RKO (cell line): ENCODE measurements around the gene MEFV.
"Not testable (repeated sequence)": the region's sequence is repeated elsewhere in the genome, so short reads cannot be mapped to it uniquely, and the experiment has no call there.

ENCODE experiments used
- DNase-seq: peaks from one replicate; pipeline ENCODE4 v3.0.0-alpha.2; 2016; ENCODE audit warnings: low spot score

Gene MEFV

GRCh38 chr16:3220839-3221238 is 35.6 kb downstream of the MEFV start:
- no peak for DNase-seq

- no peak for DNase-seq
Observed at GRCh38 chr16:3216263-3216640, 40.2 kb downstream of the MEFV start.

- DNase-seq = no peak
Observed at GRCh38 chr16:3215601-3216262, 40.7 kb downstream of the MEFV start.

GRCh38 chr16:3214904-3215600 is 41.4 kb downstream of the MEFV start:
- peak; percentile 18 for DNase-seq

- no peak for DNase-seq
Observed at GRCh38 chr16:3212567-3212966, 43.9 kb downstream of the MEFV start.

GRCh38 chr16:3212006-3212405 is 44.4 kb downstream of the MEFV start:
- no peak for DNase-seq

- no peak for DNase-seq
Observed at GRCh38 chr16:3207086-3207953, 49.1 kb downstream of the MEFV start.

- not testable (repeated sequence) for DNase-seq
Observed at GRCh38 chr16:3205939-3206338, 50.5 kb downstream of the MEFV start.

GRCh38 chr16:3202903-3203539 is 53.4 kb downstream of the MEFV start:
- peak; percentile 48 for DNase-seq

- peak; percentile 34 for DNase-seq
Observed at GRCh38 chr16:3198334-3199072, 57.9 kb downstream of the MEFV start.

GRCh38 chr16:3197694-3198333 is 58.6 kb downstream of the MEFV start:
- DNase-seq = not testable (repeated sequence)

GRCh38 chr16:3195975-3196374 is 60.5 kb downstream of the MEFV start:
- DNase-seq = no peak

- DNase-seq = no peak
Observed at GRCh38 chr16:3194792-3195191, 61.6 kb downstream of the MEFV start.

- no peak for DNase-seq
Observed at GRCh38 chr16:3193221-3194212, 62.9 kb downstream of the MEFV start.

- no peak for DNase-seq
Observed at GRCh38 chr16:3192476-3193019, 63.9 kb downstream of the MEFV start.
